ENCODE data around the gene CKM.

Gene CKM

DNA sequence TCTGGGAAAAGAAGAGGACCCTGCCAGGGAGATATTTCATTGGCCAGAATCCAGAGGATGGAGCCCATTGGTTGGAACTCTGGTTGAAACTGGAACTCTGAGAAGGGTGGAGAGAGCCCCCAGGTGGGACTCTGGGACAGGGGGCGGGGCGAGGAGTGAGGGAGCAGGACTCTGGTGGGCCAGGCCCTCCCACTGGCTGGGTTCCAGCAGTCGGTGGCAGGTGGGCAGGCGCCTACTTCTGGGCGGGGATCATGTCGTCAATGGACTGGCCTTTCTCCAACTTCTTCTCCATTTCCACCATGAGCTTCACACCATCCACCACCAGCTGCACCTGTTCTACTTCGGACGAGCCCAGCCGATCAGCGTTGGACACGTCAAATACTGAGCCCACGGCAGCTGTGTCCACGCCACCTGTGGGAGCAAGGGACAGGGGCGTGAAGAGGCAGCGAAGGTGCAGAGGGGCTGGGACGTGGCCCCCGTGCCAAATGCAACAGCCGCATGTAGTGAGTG lies 16.1 kb downstream of the CKM start:
- TF ChIP-seq SIN3A (IDR thresholded peaks at IDR 0.05; ENCODE audit: borderline replicate concordance, insufficient read depth, low read length) (no peak), POLR2AphosphoS5 (IDR thresholded peaks at IDR 0.05; ENCODE audit: low read depth, low read length) (no peak), TAF1 (IDR thresholded peaks at IDR 0.05; ENCODE audit: borderline replicate concordance, insufficient read depth, low read length) (no peak), FOXP2 (optimal IDR thresholded peaks at IDR 0.05; ENCODE audit: borderline replicate concordance, extremely low read depth, extremely low read length, insufficient read depth) (no peak)
- TF ChIP-seq, protein P1, sequence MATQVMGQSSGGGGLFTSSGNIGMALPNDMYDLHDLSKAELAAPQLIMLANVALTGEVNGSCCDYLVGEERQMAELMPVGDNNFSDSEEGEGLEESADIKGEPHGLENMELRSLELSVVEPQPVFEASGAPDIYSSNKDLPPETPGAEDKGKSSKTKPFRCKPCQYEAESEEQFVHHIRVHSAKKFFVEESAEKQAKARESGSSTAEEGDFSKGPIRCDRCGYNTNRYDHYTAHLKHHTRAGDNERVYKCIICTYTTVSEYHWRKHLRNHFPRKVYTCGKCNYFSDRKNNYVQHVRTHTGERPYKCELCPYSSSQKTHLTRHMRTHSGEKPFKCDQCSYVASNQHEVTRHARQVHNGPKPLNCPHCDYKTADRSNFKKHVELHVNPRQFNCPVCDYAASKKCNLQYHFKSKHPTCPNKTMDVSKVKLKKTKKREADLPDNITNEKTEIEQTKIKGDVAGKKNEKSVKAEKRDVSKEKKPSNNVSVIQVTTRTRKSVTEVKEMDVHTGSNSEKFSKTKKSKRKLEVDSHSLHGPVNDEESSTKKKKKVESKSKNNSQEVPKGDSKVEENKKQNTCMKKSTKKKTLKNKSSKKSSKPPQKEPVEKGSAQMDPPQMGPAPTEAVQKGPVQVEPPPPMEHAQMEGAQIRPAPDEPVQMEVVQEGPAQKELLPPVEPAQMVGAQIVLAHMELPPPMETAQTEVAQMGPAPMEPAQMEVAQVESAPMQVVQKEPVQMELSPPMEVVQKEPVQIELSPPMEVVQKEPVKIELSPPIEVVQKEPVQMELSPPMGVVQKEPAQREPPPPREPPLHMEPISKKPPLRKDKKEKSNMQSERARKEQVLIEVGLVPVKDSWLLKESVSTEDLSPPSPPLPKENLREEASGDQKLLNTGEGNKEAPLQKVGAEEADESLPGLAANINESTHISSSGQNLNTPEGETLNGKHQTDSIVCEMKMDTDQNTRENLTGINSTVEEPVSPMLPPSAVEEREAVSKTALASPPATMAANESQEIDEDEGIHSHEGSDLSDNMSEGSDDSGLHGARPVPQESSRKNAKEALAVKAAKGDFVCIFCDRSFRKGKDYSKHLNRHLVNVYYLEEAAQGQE (IDR thresholded peaks at IDR 0.05; ENCODE audit: insufficient read depth in 1 of 2, low read depth in 2 of 2, low read length in 2 of 2), result no peak

DNA sequence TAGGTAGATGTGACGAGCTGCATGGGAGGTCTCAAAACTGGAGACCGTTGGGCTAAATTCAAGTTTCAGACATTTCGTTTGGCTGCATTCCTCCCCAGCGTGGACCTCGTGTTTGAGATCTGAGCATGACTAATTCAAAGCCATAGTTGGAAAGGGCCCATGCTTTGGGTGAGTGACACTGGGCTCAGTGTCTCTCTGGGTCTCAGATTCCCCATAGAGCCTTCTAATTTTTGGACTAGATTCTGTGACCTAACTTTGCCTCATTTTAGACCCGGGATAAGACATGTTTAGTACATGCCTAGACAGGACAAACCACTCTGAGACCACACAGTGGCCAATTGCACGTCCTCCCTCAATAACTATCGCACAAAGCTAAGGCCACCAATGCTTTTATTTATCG lies 16.6 kb downstream of the CKM start:
- TF ChIP-seq, protein P1 (IDR thresholded peaks at IDR 0.05; ENCODE audit: insufficient read depth in 1 of 2, low read depth in 2 of 2, low read length in 2 of 2), result no peak
- TF ChIP-seq SIN3A (IDR thresholded peaks at IDR 0.05; ENCODE audit: borderline replicate concordance, insufficient read depth, low read length) (no peak), FOXP2 (optimal IDR thresholded peaks at IDR 0.05; ENCODE audit: borderline replicate concordance, extremely low read depth, extremely low read length, insufficient read depth) (no peak), TAF1 (IDR thresholded peaks at IDR 0.05; ENCODE audit: borderline replicate concordance, insufficient read depth, low read length) (no peak), POLR2AphosphoS5 (IDR thresholded peaks at IDR 0.05; ENCODE audit: low read depth, low read length) (no peak)

DNA sequence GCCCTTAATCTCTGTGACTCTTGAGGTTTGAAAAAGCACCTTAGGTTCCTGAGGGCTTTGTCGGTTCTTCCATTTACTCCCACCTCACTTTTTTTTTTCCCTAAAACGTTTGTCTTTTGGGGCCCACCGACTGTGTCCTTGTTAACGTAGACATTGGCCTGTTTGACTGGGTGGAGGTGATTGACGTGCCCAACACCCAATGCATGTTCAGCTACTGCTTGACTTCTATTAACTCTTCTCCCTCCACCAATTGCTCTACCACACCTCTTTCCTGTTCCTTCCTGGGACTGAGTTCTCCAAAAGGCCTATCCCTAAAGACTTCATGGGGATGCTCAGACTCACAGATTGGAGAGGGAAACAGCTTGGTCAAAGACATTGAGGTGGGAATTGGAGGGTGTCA lies 17.3 kb downstream of the CKM start:
- TF ChIP-seq TAF1 (IDR thresholded peaks at IDR 0.05; ENCODE audit: borderline replicate concordance, insufficient read depth, low read length), result no peak
- no peak for TF ChIP-seq FOXP2 (optimal IDR thresholded peaks at IDR 0.05; ENCODE audit: borderline replicate concordance, extremely low read depth, extremely low read length, insufficient read depth)
- TF ChIP-seq, protein P1 (IDR thresholded peaks at IDR 0.05; ENCODE audit: insufficient read depth in 1 of 2, low read depth in 2 of 2, low read length in 2 of 2), result no peak
- no peak for TF ChIP-seq POLR2AphosphoS5 (IDR thresholded peaks at IDR 0.05; ENCODE audit: low read depth, low read length)
- no peak for TF ChIP-seq SIN3A (IDR thresholded peaks at IDR 0.05; ENCODE audit: borderline replicate concordance, insufficient read depth, low read length)

DNA sequence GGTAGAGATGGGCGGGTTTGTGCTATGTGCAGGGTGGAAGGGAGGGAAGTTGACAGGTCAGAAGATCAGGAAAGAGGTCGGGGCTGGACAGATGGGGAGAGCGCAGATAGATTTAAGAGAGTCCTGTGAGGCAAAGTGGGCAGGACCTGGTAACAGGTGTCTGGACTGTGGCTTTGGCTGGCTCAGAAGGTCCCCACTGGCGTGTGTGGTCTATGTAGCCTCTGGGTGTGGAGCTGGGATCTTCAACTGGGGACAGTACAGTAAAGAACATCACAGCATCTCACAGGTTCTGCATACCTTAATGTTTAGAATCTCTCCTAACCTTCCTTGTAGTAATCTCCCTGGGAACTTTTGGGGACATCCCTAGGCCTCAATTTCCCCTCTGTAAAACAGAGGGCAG lies 17.7 kb downstream of the CKM start:
- TF ChIP-seq POLR2AphosphoS5 (IDR thresholded peaks at IDR 0.05; ENCODE audit: low read depth, low read length) (no peak), SIN3A (IDR thresholded peaks at IDR 0.05; ENCODE audit: borderline replicate concordance, insufficient read depth, low read length) (no peak)

DNA sequence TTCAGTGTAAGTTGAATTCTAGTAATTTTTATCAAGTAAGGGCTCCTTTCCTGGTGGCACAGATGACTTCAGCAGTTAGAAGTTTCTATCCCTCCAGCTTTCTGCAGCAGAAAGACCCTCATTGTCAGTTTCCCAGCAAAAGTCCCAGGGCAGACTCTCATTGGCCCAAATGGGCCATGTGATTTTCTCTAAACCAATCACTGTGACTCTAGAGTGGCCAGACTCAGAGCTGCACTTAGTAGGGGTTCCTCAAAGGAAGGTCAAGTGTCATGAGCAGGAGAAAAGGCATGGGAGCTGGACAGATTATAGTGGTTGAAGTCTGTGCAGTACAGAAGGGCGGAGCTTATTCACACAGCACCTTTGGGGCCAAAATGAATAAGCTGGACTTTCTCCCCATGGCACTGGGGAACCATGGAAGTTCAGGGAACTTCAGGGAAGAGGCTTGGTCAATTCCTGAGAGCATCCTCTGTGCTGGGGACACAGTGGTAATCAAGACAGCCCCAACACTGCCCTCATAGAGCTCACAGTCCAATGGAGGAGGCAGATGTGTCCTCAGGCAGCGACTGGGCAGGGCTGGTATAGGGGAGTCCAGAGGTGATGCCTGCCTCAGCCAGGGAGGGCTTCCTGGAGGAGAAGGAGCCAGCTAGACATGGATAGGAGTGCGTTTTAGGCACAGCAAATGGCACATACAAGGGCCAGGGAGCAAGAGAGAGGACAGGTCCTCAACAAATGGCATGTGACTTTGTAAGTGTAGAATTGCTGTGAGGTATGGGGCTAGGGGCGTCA lies 18.3 kb downstream of the CKM start:
- TF ChIP-seq TAF1 (IDR thresholded peaks at IDR 0.05; ENCODE audit: borderline replicate concordance, insufficient read depth, low read length) (no peak), FOXP2 (optimal IDR thresholded peaks at IDR 0.05; ENCODE audit: borderline replicate concordance, extremely low read depth, extremely low read length, insufficient read depth) (no peak), SIN3A (IDR thresholded peaks at IDR 0.05; ENCODE audit: borderline replicate concordance, insufficient read depth, low read length) (no peak), POLR2AphosphoS5 (IDR thresholded peaks at IDR 0.05; ENCODE audit: low read depth, low read length) (no peak)
- TF ChIP-seq, protein P1 (IDR thresholded peaks at IDR 0.05; ENCODE audit: insufficient read depth in 1 of 2, low read depth in 2 of 2, low read length in 2 of 2), result no peak
